ENCODE results near the gene ANGPTL1. TPM values are rescaled to one million over a fixed set of nuclear protein-coding genes. Genes with fewer than 3 reads are reported as not detected.
"Not testable (repeated sequence)": the region's sequence is repeated elsewhere in the genome, so short reads cannot be mapped to it uniquely, and the experiment has no call there.

The ANGPTL1 gene
- total RNA-seq, 1 donor from 2014 or later, result 24.2 TPM

GRCh38 chr1:178868706-178869105 lies 2.2 kb downstream of the ANGPTL1 start:
- no peak for DNase-seq (ENCODE audit: low spot score)

GRCh38 chr1:178867670-178868069 lies 3.2 kb downstream of the ANGPTL1 start:
- no peak for DNase-seq (ENCODE audit: low spot score)

- DNase-seq (ENCODE audit: low spot score), result no peak
Measured at GRCh38 chr1:178864326-178864725, 6.6 kb downstream of the ANGPTL1 start.

- no peak for DNase-seq (ENCODE audit: low spot score)
Measured at GRCh38 chr1:178862864-178863263, 8.0 kb downstream of the ANGPTL1 start.

GRCh38 chr1:178862416-178862815 lies 8.5 kb downstream of the ANGPTL1 start:
- no peak for DNase-seq (ENCODE audit: low spot score)

GRCh38 chr1:178857126-178857525 lies 13.8 kb downstream of the ANGPTL1 start:
- DNase-seq (ENCODE audit: low spot score), result no peak

- DNase-seq (ENCODE audit: low spot score), result no peak
Measured at GRCh38 chr1:178849918-178850317, 21.0 kb downstream of the ANGPTL1 start.

- not testable (repeated sequence) for DNase-seq (ENCODE audit: low spot score)
Measured at GRCh38 chr1:178847919-178848318, 23.0 kb downstream of the ANGPTL1 start.

GRCh38 chr1:178847396-178847849 lies 23.5 kb downstream of the ANGPTL1 start:
- no peak for DNase-seq (ENCODE audit: low spot score)

GRCh38 chr1:178846306-178846705 lies 24.6 kb downstream of the ANGPTL1 start:
- no peak for DNase-seq (ENCODE audit: low spot score)

GRCh38 chr1:178844436-178844835 lies 26.4 kb downstream of the ANGPTL1 start:
- no peak for DNase-seq (ENCODE audit: low spot score)

GRCh38 chr1:178825167-178825566 lies 45.7 kb downstream of the ANGPTL1 start:
- DNase-seq (ENCODE audit: low spot score), result no peak

- DNase-seq (ENCODE audit: low spot score), result no peak
Measured at GRCh38 chr1:178821134-178821866, 49.6 kb downstream of the ANGPTL1 start.

GRCh38 chr1:178819123-178819522 lies 51.8 kb downstream of the ANGPTL1 start:
- no peak for DNase-seq (ENCODE audit: low spot score)

- no peak for DNase-seq (ENCODE audit: low spot score)
Measured at GRCh38 chr1:178818416-178818815, 52.5 kb downstream of the ANGPTL1 start.

- no peak for DNase-seq (ENCODE audit: low spot score)
Measured at GRCh38 chr1:178810585-178810984, 60.3 kb downstream of the ANGPTL1 start.

GRCh38 chr1:178808529-178808928 lies 62.3 kb downstream of the ANGPTL1 start:
- DNase-seq (ENCODE audit: low spot score), result no peak

- DNase-seq (ENCODE audit: low spot score), result peak; percentile 12
Measured at GRCh38 chr1:178806665-178807300, 64.1 kb downstream of the ANGPTL1 start.

- no peak for DNase-seq (ENCODE audit: low spot score)
Measured at GRCh38 chr1:178802873-178803272, 68.0 kb downstream of the ANGPTL1 start.

All from mucosa of gallbladder (tissue), 1 donor.